ENCODE results near the gene MT1H.
"Not testable (repeated sequence)": the region's sequence is repeated elsewhere in the genome, so short reads cannot be mapped to it uniquely, and the experiment has no call there.

MT1H gene

GRCh38 chr16:56715126-56715525 is 45.5 kb downstream of the MT1H start:
- no peaks in the 10 kb centered on the region for H3K9me2 ChIP-seq (replicated peaks; ENCODE audit: insufficient read depth, low read length)
- no peaks in the 10 kb centered on the region for H3F3A ChIP-seq (ENCODE audit: insufficient read depth, low read length)
- H3K27me3 ChIP-seq (replicated peaks; ENCODE audit: insufficient read depth, low read length): no peaks in the 10 kb centered on the region
- H3K4me2 ChIP-seq (ENCODE audit: low read depth, low read length): no peak overlapping the region
- H3K4me3 ChIP-seq (ENCODE audit: low read length): no peak overlapping the region
- no peaks in the 10 kb centered on the region for H3K36me3 ChIP-seq (replicated peaks; ENCODE audit: insufficient read depth, low read length)
- no peaks in the 10 kb centered on the region for H4K20me1 ChIP-seq (ENCODE audit: insufficient read depth, low read length)
- DNase-seq: no peak
- H3K9me3 ChIP-seq (replicated peaks; ENCODE audit: insufficient read depth, low read length): no peaks in the 10 kb centered on the region
- H3K4me1 ChIP-seq (ENCODE audit: low read length): no peaks in the 10 kb centered on the region
- no peak overlapping the region for H3K27ac ChIP-seq (ENCODE audit: low read length)
- H3K9ac ChIP-seq (ENCODE audit: low read length): no peak overlapping the region
- no peak for TF ChIP-seq EZH2 (optimal IDR thresholded peaks at IDR 0.05; ENCODE audit: low read depth, low read length)
- H3K79me2 ChIP-seq (ENCODE audit: low read length): no peaks in the 10 kb centered on the region
- H2AFZ ChIP-seq (ENCODE audit: low read length): no peak overlapping the region

DNA sequence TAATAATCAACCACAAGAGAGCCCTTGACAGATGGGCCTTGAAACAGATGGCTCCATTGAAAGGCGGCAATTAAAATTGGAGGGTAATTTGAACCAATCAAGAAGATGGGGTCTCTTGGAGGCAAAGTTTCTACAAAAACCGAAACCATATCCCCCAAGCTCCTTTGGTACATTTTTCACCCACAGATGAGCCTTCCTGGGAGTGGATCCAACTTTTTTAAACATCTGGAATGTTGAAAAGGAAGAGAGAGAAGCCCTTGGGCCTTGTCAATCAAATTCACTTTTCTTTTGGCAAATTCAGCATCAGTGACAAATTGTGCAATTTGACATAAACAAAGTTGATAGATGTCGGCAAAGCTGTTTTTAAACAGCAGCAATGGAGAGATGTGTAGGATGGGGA is 47.1 kb downstream of the MT1H start:
- Histone ChIP-seq H3K27me3 (replicated peaks; ENCODE audit: insufficient read depth, low read length) (no peaks in the 10 kb centered on the region), H3K9me2 (replicated peaks; ENCODE audit: insufficient read depth, low read length) (no peaks in the 10 kb centered on the region), H3K27ac (ENCODE audit: low read length) (no peak overlapping the region), H3K9ac (ENCODE audit: low read length) (no peak overlapping the region), H3F3A (ENCODE audit: insufficient read depth, low read length) (no peaks in the 10 kb centered on the region), H3K4me2 (ENCODE audit: low read depth, low read length) (no peak overlapping the region), H3K4me3 (ENCODE audit: low read length) (no peak overlapping the region), H4K20me1 (ENCODE audit: insufficient read depth, low read length) (no peaks in the 10 kb centered on the region), H3K79me2 (ENCODE audit: low read length) (no peaks in the 10 kb centered on the region), H2AFZ (ENCODE audit: low read length) (no peak overlapping the region), H3K9me3 (replicated peaks; ENCODE audit: insufficient read depth, low read length) (no peaks in the 10 kb centered on the region), H3K4me1 (ENCODE audit: low read length) (no peaks in the 10 kb centered on the region), H3K36me3 (replicated peaks; ENCODE audit: insufficient read depth, low read length) (no peaks in the 10 kb centered on the region)
- TF ChIP-seq, protein P1, sequence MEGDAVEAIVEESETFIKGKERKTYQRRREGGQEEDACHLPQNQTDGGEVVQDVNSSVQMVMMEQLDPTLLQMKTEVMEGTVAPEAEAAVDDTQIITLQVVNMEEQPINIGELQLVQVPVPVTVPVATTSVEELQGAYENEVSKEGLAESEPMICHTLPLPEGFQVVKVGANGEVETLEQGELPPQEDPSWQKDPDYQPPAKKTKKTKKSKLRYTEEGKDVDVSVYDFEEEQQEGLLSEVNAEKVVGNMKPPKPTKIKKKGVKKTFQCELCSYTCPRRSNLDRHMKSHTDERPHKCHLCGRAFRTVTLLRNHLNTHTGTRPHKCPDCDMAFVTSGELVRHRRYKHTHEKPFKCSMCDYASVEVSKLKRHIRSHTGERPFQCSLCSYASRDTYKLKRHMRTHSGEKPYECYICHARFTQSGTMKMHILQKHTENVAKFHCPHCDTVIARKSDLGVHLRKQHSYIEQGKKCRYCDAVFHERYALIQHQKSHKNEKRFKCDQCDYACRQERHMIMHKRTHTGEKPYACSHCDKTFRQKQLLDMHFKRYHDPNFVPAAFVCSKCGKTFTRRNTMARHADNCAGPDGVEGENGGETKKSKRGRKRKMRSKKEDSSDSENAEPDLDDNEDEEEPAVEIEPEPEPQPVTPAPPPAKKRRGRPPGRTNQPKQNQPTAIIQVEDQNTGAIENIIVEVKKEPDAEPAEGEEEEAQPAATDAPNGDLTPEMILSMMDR (IDR thresholded peaks at IDR 0.05; ENCODE audit: low read length): no peak
- TF ChIP-seq EZH2phosphoT487 (IDR thresholded peaks at IDR 0.05; ENCODE audit: low read length) (no peak), EZH2 (optimal IDR thresholded peaks at IDR 0.05; ENCODE audit: low read depth, low read length) (no peak)
- no peak for DNase-seq

DNA sequence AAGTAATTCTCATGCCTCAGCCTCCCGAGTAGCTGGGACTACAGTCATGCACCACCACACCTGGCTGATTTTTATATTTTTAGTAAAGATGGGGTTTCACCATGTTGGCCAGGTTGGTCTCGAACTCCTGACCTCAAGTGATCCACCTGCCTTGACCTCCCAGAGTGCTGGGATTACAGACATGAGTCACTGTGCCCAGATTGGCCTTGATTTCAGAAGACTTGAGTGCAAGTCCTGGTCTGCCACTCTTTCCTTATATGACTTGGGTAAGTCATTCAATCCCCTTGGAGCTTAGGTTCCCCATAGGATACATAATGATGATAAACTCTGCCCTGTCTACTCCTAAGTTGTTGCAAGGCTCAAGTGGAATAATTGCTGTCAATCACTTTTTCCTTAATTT is 47.9 kb downstream of the MT1H start:
- H3K4me1 ChIP-seq (ENCODE audit: low read length); H4K20me1 ChIP-seq (ENCODE audit: insufficient read depth, low read length); H3K9me2 ChIP-seq (replicated peaks; ENCODE audit: insufficient read depth, low read length); H3K4me2 ChIP-seq (ENCODE audit: low read depth, low read length); H3K36me3 ChIP-seq (replicated peaks; ENCODE audit: insufficient read depth, low read length); H3K9ac ChIP-seq (ENCODE audit: low read length); H3K27ac ChIP-seq (ENCODE audit: low read length); H3K27me3 ChIP-seq (replicated peaks; ENCODE audit: insufficient read depth, low read length); H3K9me3 ChIP-seq (replicated peaks; ENCODE audit: insufficient read depth, low read length); H3K79me2 ChIP-seq (ENCODE audit: low read length); DNase-seq; H3K4me3 ChIP-seq (ENCODE audit: low read length); H2AFZ ChIP-seq (ENCODE audit: low read length); H3F3A ChIP-seq (ENCODE audit: insufficient read depth, low read length): not testable (repeated sequence)
